GM12891 (cell line): ENCODE data around the gene ACOT13.

Source experiments
- POLR2A ChIP-seq: IDR thresholded peaks from 2 replicates; pipeline ENCODE4 v1.6.1; 2011; ENCODE audit warnings: low read depth, low read length, control low read depth
- POLR2AphosphoS5 ChIP-seq: IDR thresholded peaks from 2 replicates; pipeline ENCODE4 v1.6.1; 2011; ENCODE audit warnings: low read depth, low read length, control low read depth
- SPI1 ChIP-seq: IDR thresholded peaks from 2 replicates; pipeline ENCODE4 v1.6.1; 2011; ENCODE audit warnings: low read depth, low read length, control low read depth
- TAF1 ChIP-seq: IDR thresholded peaks from 2 replicates; pipeline ENCODE4 v1.6.1; 2011; ENCODE audit warnings: low read depth, low read length, control low read depth

- TF ChIP-seq POLR2AphosphoS5 (no peak), TAF1 (no peak), POLR2A (no peak), SPI1 (no peak)
Observed at GRCh38 chr6:24742216-24742738, 75.4 kb downstream of the ACOT13 start.
